ENCODE data around the gene DVL1.

Gene DVL1

GRCh38 chr1:1340185-1340584 is 9.0 kb downstream of the DVL1 start:
- no peak for DNase-seq

- DNase-seq: no peak
Measured at GRCh38 chr1:1338278-1338677, 10.9 kb downstream of the DVL1 start.

- DNase-seq: no peak
Measured at GRCh38 chr1:1337793-1338147, 11.4 kb downstream of the DVL1 start.

- no peak for DNase-seq
Measured at GRCh38 chr1:1336931-1337792, 12.1 kb downstream of the DVL1 start.

- DNase-seq: no peak
Measured at GRCh38 chr1:1336446-1336845, 12.8 kb downstream of the DVL1 start.

GRCh38 chr1:1335792-1336248 is 13.4 kb downstream of the DVL1 start:
- no peak for DNase-seq

GRCh38 chr1:1335283-1335682 is 13.9 kb downstream of the DVL1 start:
- DNase-seq: no peak

GRCh38 chr1:1334835-1335234 is 14.4 kb downstream of the DVL1 start:
- no peak for DNase-seq

- DNase-seq: no peak
Measured at GRCh38 chr1:1333551-1334241, 15.5 kb downstream of the DVL1 start.

GRCh38 chr1:1332774-1333480 is 16.3 kb downstream of the DVL1 start:
- DNase-seq: no peak

GRCh38 chr1:1332031-1332755 is 17.0 kb downstream of the DVL1 start:
- no peak for DNase-seq

GRCh38 chr1:1331068-1331965 is 17.9 kb downstream of the DVL1 start, which contains the start of gene TAS1R3:
Gene TAS1R3 (plus strand): TSS chr1:1331280. CDS start chr1:1331346, 66 bp downstream.
- no peak for DNase-seq

- no peak for DNase-seq
Measured at GRCh38 chr1:1330366-1331067, 18.7 kb downstream of the DVL1 start.

GRCh38 chr1:1329304-1330210 is 19.7 kb downstream of the DVL1 start:
- no peak for DNase-seq

GRCh38 chr1:1328254-1328653 is 21.0 kb downstream of the DVL1 start:
- DNase-seq: no peak

- DNase-seq: no peak
Measured at GRCh38 chr1:1327291-1327690, 21.9 kb downstream of the DVL1 start.

- DNase-seq: no peak
Measured at GRCh38 chr1:1326075-1326605, 23.1 kb downstream of the DVL1 start.

GRCh38 chr1:1325288-1326074 is 23.7 kb downstream of the DVL1 start:
- no peak for DNase-seq
